ENCODE results near the gene DBR1.

DNA sequence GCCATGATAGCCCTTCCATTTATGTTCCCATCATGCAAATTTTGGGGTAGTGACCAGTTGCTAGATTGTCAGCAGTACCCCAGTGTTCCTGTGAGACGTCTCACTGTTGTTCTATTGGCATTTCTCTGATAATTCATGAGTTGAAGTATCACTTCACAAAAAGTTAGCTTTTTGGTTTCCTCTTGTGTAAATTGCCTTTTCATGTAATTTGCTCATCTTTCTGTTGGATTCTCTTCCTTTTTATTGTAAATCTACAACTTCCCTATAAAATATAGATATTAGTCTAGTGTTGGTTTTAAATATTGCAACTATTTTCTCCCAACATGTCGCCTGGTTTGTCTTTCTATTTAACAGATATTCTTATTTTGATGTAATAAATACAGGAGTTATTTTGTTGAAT is 35.0 kb downstream of the DBR1 start:
- TF ChIP-seq, protein P1, sequence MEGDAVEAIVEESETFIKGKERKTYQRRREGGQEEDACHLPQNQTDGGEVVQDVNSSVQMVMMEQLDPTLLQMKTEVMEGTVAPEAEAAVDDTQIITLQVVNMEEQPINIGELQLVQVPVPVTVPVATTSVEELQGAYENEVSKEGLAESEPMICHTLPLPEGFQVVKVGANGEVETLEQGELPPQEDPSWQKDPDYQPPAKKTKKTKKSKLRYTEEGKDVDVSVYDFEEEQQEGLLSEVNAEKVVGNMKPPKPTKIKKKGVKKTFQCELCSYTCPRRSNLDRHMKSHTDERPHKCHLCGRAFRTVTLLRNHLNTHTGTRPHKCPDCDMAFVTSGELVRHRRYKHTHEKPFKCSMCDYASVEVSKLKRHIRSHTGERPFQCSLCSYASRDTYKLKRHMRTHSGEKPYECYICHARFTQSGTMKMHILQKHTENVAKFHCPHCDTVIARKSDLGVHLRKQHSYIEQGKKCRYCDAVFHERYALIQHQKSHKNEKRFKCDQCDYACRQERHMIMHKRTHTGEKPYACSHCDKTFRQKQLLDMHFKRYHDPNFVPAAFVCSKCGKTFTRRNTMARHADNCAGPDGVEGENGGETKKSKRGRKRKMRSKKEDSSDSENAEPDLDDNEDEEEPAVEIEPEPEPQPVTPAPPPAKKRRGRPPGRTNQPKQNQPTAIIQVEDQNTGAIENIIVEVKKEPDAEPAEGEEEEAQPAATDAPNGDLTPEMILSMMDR (conservative IDR thresholded peaks at IDR 0.05) = no peak
- no peak for TF ChIP-seq EZH2 (IDR thresholded peaks at IDR 0.05; ENCODE audit: low read depth)
